Anterior cingulate cortex (tissue), 58 donors: ENCODE data around the gene ERO1B.
A peak's percentile ranks its signal among the peaks of the same experiment; 100 is the strongest.

ENCODE experiments used
- DNase-seq, 58 donors: peaks; one replicate each; lab custom pipeline; 2025; lab: John Stamatoyannopoulos, UW

ERO1B gene

GRCh38 chr1:236257216-236257615, 24.5 kb downstream of the ERO1B start:
- DNase-seq: no peak

DNA sequence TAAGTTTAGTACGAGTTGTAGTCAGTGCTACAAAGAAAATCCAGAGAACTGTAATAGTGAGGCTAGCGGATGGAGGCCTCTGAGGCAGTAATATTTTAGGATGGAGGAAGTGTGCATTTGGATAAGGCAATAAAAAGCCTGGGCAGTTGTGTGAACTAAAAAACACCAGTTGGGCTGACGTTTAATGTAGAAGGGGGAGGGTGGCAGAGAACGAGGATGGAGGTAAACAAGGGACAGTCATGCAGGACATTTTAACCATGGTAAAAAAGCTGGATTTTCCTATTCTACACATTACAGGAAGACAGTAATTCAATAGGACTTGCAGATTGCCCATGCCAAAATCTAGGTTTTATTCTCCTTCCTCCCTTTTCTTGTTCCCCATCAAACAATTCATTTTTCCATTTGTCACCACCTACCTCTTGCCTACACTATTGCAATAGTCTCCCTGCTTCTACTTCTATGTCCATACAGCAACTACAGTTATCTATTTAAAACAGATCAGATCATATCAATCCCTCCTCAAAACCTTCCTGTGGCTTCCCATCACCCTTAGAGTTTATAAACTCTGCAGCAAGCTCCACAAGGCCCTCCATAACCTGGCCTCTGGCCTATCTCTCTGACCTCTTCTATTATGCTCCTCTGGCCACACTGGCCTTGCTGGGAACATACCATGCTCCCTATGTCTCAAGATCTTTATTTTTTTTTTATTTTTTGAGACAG, 27.7 kb downstream of the ERO1B start:
- DNase-seq: no peak

- DNase-seq: no peak
Observed at GRCh38 chr1:236253119-236253518, 28.6 kb downstream of the ERO1B start.

DNA sequence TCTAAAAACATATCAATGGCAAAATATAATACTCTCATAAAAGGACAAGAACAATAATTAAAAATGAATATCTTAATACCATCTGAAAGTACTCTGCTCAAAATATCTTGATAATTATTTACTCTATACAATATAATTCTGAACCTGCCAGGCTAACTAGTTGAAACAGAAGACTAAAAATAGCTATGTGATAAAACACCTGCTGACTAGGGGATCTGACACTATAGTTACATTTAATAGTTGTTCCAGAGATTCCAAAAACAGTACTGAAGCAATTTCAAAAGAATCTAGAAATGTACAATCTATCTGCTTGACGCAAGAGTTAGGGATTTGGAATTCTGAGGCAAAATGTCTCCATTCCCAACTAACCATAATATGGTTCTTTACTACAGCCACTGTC, 30.2 kb downstream of the ERO1B start:
- DNase-seq: no peak

- no peak for DNase-seq
Observed at GRCh38 chr1:236247286-236247685, 34.5 kb downstream of the ERO1B start.

DNA sequence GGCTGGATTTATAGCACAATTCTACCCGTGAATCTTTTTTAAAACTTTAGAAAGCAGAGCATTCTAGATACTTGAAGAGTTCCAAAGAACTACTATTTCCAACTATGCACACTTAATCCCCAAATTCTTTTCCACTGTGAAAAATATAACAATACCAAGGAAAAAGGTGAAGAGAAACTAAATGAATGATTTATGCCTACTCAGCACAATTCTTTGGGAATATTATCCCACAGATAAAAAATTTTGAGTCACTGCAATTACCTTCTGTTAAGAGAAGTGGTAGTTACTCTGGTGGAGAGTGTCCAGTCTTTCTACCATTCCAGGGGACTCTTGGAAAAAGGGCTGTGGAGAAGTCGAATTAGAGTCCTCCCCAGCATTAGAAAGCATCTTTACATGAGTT, 39.2 kb downstream of the ERO1B start:
- DNase-seq: no peak

GRCh38 chr1:236240675-236241074, 41.1 kb downstream of the ERO1B start:
- DNase-seq: no peak

- DNase-seq: no peak
Observed at GRCh38 chr1:236239092-236239585, 42.6 kb downstream of the ERO1B start.

DNA sequence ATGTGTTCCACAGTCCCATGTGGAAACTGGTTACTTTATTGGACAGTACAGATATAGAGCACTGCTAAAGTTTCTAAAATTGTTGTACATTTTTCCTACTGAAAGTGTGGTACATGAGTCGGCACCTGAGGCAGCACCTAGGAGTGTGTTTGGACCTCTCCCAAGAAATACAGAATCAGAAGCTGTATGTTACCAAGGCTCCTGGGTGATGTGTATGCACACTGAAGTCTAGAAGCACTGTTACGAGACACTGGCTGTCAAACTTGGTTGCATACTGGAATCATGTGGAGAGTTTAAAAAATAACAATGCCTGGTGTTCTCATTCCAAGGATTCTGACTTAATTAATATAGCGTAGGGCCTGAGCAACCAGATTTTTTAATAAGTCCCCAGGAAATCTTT, 46.6 kb downstream of the ERO1B start:
- DNase-seq: no peak

- DNase-seq: no peak
Observed at GRCh38 chr1:236228411-236228810, 53.3 kb downstream of the ERO1B start.

DNA sequence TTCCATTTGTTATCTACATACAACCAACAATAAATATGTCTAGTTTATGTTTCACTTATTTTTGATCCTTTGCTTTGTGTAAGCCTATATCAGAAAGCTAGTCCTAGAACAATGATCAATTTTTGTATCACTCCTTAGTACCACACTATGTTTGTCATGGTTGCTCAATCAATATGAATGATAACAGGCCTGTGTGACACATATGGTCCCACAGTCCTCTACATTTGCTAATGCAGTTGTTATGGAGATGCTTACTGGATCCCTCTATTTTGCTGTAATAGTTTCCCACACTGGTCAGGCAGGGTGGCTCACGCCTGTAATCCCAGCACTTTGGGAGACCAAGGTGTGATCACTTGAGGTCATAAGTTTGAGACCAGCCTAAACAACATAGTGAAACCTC, 59.1 kb downstream of the ERO1B start:
- DNase-seq: no peak

DNA sequence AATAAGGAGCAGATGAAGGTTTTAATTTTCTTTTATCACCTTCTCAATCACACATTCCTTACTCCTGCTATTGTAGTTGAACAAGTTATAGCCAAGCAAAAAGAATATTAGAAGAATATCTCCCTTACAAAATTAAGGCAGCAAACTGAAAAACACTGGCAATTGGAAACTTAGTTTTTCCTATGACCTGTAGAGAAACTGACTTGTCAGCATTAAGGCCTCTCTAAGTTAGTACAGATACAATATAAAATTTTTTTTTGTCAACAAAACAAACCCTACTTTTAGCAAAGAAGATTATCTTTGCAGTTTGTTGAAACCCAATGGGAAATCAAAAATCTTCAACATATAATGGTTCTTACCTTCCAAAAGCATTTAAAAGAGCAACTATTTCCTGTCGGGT, 61.3 kb downstream of the ERO1B start:
- DNase-seq: no peak

DNA sequence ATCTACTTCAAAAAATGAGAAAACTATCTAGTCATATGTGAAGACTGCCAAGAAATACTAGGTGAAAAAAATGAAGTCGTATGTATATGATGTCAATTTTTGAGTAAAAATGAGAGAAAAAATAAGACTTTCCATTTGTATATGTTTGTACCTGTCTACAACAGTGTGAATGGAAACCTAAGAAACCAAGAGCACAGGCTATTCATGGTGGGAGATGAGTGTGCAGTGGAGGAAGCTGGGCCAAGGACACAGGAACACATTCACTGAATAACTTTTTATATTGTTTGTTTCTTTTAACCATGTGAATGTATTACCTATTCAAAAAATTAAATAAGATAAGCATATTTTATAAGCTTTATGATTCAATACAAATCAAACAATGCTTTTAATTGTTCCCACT, 67.0 kb downstream of the ERO1B start:
- DNase-seq: no peak

GRCh38 chr1:236213534-236213933, 68.2 kb downstream of the ERO1B start:
- no peak for DNase-seq

DNA sequence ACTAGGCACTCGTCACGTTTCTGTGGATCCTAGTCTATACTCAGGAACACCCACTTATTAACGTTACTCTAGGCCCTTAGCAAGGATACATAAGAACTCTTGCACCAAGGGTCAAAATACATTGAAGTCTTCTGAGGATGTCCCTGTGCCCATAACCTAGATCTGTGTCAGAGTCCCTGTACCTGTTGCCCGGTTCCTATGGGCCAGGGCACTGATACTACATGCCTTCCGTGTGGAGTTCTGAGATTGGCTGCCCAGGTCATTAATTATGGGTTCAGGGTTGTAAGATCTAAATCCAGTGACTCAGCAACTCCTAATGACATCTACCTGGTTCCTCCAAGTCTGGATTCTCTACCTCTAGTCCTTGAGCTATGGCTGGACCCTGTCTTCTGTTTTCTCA, 69.9 kb downstream of the ERO1B start:
- no peak for DNase-seq

GRCh38 chr1:236209713-236210112, 72.0 kb downstream of the ERO1B start:
- DNase-seq: no peak

GRCh38 chr1:236209185-236209584, 72.6 kb downstream of the ERO1B start:
- no peak for DNase-seq

GRCh38 chr1:236207569-236207968, 74.2 kb downstream of the ERO1B start:
- no peak for DNase-seq

GRCh38 chr1:236207121-236207520, 74.6 kb downstream of the ERO1B start:
- DNase-seq: no peak

GRCh38 chr1:236206548-236206947, 75.2 kb downstream of the ERO1B start:
- peak in 12 of 58 donors; percentile 0 to 7 (median 2) for DNase-seq

DNA sequence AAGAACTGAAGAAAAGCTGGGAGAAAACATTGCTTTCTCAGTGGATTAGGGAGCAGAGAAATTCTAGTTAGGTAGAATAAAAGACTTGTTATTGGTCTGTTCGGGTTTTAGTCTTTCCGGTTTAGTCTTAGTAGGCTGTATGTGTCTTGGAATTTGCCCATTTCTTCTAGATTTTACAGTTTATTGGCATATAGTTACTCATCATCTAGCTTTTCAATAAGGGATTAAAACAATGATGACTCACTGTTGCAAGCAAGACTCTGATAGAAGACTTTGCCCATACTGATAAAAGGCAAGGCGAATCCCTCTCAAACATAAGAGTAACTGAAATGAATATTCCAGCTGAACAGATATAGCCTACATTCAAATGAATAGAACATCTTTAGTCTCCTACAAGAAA, 77.1 kb downstream of the ERO1B start:
- DNase-seq: no peak

GRCh38 chr1:236204039-236204438, 77.7 kb downstream of the ERO1B start:
- no peak for DNase-seq

DNA sequence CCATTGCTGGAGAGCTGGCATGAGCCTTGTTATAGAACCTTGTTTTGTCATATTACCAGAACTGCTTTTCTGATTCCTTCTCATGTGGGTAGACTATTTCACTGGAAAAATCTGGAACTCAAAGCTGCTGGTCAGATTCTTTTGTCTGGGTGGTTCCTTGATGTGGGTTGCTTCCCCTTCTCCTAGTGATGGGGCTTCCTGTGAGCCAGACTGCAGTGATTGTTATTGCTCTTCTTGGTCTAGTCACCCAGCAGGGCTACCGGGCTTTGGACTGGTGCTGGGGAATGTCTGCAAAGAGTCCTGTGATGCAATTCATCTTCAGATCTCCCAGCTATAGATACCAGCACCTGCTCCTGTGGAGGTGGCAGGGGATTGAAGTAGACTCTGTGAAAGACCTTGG, 80.0 kb downstream of the ERO1B start:
- no peak for DNase-seq
